Measurements from ENCODE around the gene ATP2B3. TPM values are rescaled to one million over a fixed set of nuclear protein-coding genes. Genes with fewer than 3 reads are reported as not detected.

Gene ATP2B3
- total and polyA plus RNA-seq, 2 experiments from 2014 or later, result 0.21 to 0.42 TPM

- Histone ChIP-seq H3K4me3 (no peak overlapping the region), H3K27ac (no peak overlapping the region), H3K36me3 (no peaks in the 10 kb centered on the region), H3K27me3 (no peaks in the 10 kb centered on the region), H3K9me3 (ENCODE audit: low read depth) (no peaks in the 10 kb centered on the region), H3K4me1 (ENCODE audit: low read depth) (no peaks in the 10 kb centered on the region)
- DNase-seq (ENCODE audit: low read depth in 1 of 2, low spot score in 1 of 2), result no peak
- no peak for TF ChIP-seq CTCF (IDR thresholded peaks at IDR 0.05; ENCODE audit: low read depth, low read length)
These were observed 111.2 kb downstream of the ATP2B3 start for GRCh38 chrX:153628665-153629064.

- no peak for TF ChIP-seq CTCF (IDR thresholded peaks at IDR 0.05; ENCODE audit: low read depth, low read length)
- Histone ChIP-seq H3K27ac (no peak overlapping the region), H3K36me3 (no peaks in the 10 kb centered on the region), H3K9me3 (ENCODE audit: low read depth) (no peaks in the 10 kb centered on the region), H3K4me3 (no peak overlapping the region), H3K27me3 (no peaks in the 10 kb centered on the region), H3K4me1 (ENCODE audit: low read depth) (no peaks in the 10 kb centered on the region)
- no peak for DNase-seq (ENCODE audit: low read depth in 1 of 2, low spot score in 1 of 2)
These were observed 113.9 kb downstream of the ATP2B3 start for GRCh38 chrX:153631346-153631745.

GRCh38 chrX:153631907-153632594 is 114.6 kb downstream of the ATP2B3 start:
- DNase-seq (ENCODE audit: low read depth in 1 of 2, low spot score in 1 of 2), result no peak
- Histone ChIP-seq H3K4me1 (ENCODE audit: low read depth) (no peaks in the 10 kb centered on the region), H3K4me3 (no peak overlapping the region), H3K27ac (no peak overlapping the region), H3K36me3 (no peaks in the 10 kb centered on the region), H3K27me3 (no peaks in the 10 kb centered on the region), H3K9me3 (ENCODE audit: low read depth) (no peaks in the 10 kb centered on the region)
- no peak for TF ChIP-seq CTCF (IDR thresholded peaks at IDR 0.05; ENCODE audit: low read depth, low read length)

Other genes starting within 250 kb of the ATP2B3 start
- gene PNMA6F, start 195.9 kb upstream of the ATP2B3 start, total RNA-seq, result not detected in 2 replicates
- gene PNMA6F, start 195.9 kb upstream of the ATP2B3 start, polyA plus RNA-seq, result not detected in 2 replicates
- gene ZNF275, start 183.5 kb upstream of the ATP2B3 start, total RNA-seq, result 7.9 and 13.8 TPM in 2 replicates
- 3.6 and 8.8 TPM in 2 replicates for gene ZNF275, start 183.5 kb upstream of the ATP2B3 start, polyA plus RNA-seq
- gene PNMA6E, start 116.3 kb upstream of the ATP2B3 start, total RNA-seq, result 0.06 TPM in 1 of 2 replicates, not detected in the other
- not detected in 2 replicates for gene PNMA6E, start 116.3 kb upstream of the ATP2B3 start, polyA plus RNA-seq
- 0.09 TPM in 1 of 2 replicates, not detected in the other for gene ZFP92, start 106.2 kb upstream of the ATP2B3 start, total RNA-seq
- not detected in 2 replicates for gene ZFP92, start 106.2 kb upstream of the ATP2B3 start, polyA plus RNA-seq
- gene TREX2, start 71.6 kb upstream of the ATP2B3 start, total RNA-seq, result 0.36 TPM in 1 of 2 replicates, not detected in the other
- gene TREX2, start 71.6 kb upstream of the ATP2B3 start, polyA plus RNA-seq, result not detected in 2 replicates
- gene HAUS7, start 47.1 kb upstream of the ATP2B3 start, total RNA-seq, result 19.1 and 19.8 TPM in 2 replicates
- 12.9 and 22.6 TPM in 2 replicates for gene HAUS7, start 47.1 kb upstream of the ATP2B3 start, polyA plus RNA-seq
- gene BGN, start 22.7 kb upstream of the ATP2B3 start, total RNA-seq, result 0.54 and 1.9 TPM in 2 replicates
- 1.0 and 2.2 TPM in 2 replicates for gene BGN, start 22.7 kb upstream of the ATP2B3 start, polyA plus RNA-seq
- 28.5 and 33.8 TPM in 2 replicates for gene CCNQ, start 81.5 kb downstream of the ATP2B3 start, total RNA-seq
- gene CCNQ, start 81.5 kb downstream of the ATP2B3 start, polyA plus RNA-seq, result 36.8 and 37.0 TPM in 2 replicates
- 5.4 and 8.7 TPM in 2 replicates for gene DUSP9, start 129.6 kb downstream of the ATP2B3 start, total RNA-seq
- 6.8 and 8.7 TPM in 2 replicates for gene DUSP9, start 129.6 kb downstream of the ATP2B3 start, polyA plus RNA-seq
- gene PNCK, start 156.2 kb downstream of the ATP2B3 start, total RNA-seq, result 19.4 and 23.5 TPM in 2 replicates
- 14.5 and 25.5 TPM in 2 replicates for gene PNCK, start 156.2 kb downstream of the ATP2B3 start, polyA plus RNA-seq
- gene SLC6A8, start 170.3 kb downstream of the ATP2B3 start, total RNA-seq, result 23.7 and 29.0 TPM in 2 replicates
- gene SLC6A8, start 170.3 kb downstream of the ATP2B3 start, polyA plus RNA-seq, result 35.8 and 37.3 TPM in 2 replicates
- 74.7 and 94.0 TPM in 2 replicates for gene BCAP31, start 206.7 kb downstream of the ATP2B3 start, total RNA-seq
- 189 and 269 TPM in 2 replicates for gene BCAP31, start 206.7 kb downstream of the ATP2B3 start, polyA plus RNA-seq
- 23.8 and 28.7 TPM in 2 replicates for gene ABCD1, start 207.2 kb downstream of the ATP2B3 start, total RNA-seq
- gene ABCD1, start 207.2 kb downstream of the ATP2B3 start, polyA plus RNA-seq, result 14.6 and 15.3 TPM in 2 replicates
- gene PLXNB3, start 246.6 kb downstream of the ATP2B3 start, total RNA-seq, result 0.48 and 0.85 TPM in 2 replicates
- gene PLXNB3, start 246.6 kb downstream of the ATP2B3 start, polyA plus RNA-seq, result 0.34 and 1.4 TPM in 2 replicates